ENCODE measurements around the gene PIP5K1C.

GRCh38 chr19:3734310-3734600 is 34.0 kb upstream of the PIP5K1C start:
- TF ChIP-seq, protein P1, sequence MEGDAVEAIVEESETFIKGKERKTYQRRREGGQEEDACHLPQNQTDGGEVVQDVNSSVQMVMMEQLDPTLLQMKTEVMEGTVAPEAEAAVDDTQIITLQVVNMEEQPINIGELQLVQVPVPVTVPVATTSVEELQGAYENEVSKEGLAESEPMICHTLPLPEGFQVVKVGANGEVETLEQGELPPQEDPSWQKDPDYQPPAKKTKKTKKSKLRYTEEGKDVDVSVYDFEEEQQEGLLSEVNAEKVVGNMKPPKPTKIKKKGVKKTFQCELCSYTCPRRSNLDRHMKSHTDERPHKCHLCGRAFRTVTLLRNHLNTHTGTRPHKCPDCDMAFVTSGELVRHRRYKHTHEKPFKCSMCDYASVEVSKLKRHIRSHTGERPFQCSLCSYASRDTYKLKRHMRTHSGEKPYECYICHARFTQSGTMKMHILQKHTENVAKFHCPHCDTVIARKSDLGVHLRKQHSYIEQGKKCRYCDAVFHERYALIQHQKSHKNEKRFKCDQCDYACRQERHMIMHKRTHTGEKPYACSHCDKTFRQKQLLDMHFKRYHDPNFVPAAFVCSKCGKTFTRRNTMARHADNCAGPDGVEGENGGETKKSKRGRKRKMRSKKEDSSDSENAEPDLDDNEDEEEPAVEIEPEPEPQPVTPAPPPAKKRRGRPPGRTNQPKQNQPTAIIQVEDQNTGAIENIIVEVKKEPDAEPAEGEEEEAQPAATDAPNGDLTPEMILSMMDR (IDR thresholded peaks at IDR 0.05), result no peak
- no peak for TF ChIP-seq POLR2A (IDR thresholded peaks at IDR 0.05)

All from esophagus squamous epithelium (tissue), 4 donors.